Ecto neural progenitor cell (in vitro differentiated cells): Measurements from ENCODE around the gene ATOSA.

Experiments
- DNase-seq: peaks from one replicate; pipeline ENCODE4 v3.0.0-alpha.2; 2018; ENCODE audit warnings: low spot score

The ATOSA gene

GRCh38 chr15:52682200-52682599, 3.0 kb upstream of the ATOSA start:
- DNase-seq, result no peak

- no peak for DNase-seq
Measured at GRCh38 chr15:52681441-52681840, 2.3 kb upstream of the ATOSA start.

- no peak for DNase-seq
Measured at GRCh38 chr15:52680761-52681160, 1.6 kb upstream of the ATOSA start.

- no peak for DNase-seq
Measured at GRCh38 chr15:52680041-52680391, 828 bp upstream of the ATOSA start.

GRCh38 chr15:52678468-52679231, 538 bp downstream of the ATOSA start:
- peak; percentile 81 for DNase-seq

GRCh38 chr15:52677593-52678467, 1.4 kb downstream of the ATOSA start:
- peak; percentile 59 for DNase-seq

DNA sequence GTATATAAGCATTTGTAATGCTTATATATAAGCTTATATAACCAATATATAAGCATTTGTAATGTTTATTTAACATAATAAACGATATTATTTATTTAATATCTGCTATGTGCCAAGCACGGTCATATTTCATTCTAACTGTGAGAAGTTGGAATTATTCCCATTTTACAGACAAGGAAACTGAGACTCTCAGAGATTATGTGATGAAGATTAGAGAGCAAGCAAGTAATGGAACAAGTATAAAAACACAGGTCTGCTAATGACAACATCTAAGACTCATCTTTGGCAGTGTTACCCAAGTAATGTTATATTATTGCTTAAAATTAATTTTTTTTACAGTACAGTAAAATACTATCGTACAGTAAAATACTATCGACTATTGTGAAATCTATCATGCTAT, 4.4 kb downstream of the ATOSA start:
- DNase-seq, result no peak

GRCh38 chr15:52673734-52674133, 5.5 kb downstream of the ATOSA start:
- no peak for DNase-seq

DNA sequence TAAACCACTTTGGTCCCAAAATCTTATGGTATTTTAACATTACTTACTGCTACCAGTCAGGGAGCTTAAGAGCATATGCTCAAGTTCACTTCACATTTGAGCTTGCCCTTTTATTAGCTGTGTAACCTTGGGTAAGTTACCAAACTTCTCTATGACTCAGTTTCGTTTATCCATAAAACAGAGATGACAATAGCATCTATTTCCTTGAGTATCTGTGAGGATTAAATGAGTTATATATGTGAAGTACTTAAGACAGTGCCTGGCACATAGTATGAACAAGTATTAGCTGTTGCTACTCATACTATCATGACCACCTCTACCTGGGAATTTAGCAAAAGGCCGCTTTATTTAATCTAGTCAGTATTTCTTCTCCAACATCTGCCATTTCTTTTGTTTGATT, 5.9 kb downstream of the ATOSA start:
- no peak for DNase-seq

- no peak for DNase-seq
Measured at GRCh38 chr15:52672661-52673060, 6.5 kb downstream of the ATOSA start.

GRCh38 chr15:52670087-52670486, 9.1 kb downstream of the ATOSA start:
- DNase-seq, result no peak

- DNase-seq, result no peak
Measured at GRCh38 chr15:52668133-52668532, 11.1 kb downstream of the ATOSA start.

DNA sequence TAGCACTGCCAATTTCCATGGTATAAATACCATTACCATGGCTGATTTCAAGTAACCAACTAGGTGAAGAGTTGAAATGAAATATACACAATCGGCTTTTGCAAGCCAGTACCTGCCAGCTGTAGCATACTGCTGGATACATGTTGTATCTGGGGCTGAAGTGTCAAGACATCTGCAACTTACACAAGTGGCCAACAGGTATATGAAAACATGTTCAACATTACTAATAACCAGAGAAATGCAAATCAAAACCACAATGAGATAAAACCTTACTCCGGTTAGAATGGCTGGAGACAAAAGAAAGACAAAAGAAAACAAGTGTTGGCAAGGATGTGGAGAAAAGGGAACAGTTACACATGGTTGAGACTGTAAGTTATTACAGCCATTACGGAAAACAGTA, 11.6 kb downstream of the ATOSA start:
- no peak for DNase-seq

GRCh38 chr15:52663536-52664294, 15.5 kb downstream of the ATOSA start:
- no peak for DNase-seq

DNA sequence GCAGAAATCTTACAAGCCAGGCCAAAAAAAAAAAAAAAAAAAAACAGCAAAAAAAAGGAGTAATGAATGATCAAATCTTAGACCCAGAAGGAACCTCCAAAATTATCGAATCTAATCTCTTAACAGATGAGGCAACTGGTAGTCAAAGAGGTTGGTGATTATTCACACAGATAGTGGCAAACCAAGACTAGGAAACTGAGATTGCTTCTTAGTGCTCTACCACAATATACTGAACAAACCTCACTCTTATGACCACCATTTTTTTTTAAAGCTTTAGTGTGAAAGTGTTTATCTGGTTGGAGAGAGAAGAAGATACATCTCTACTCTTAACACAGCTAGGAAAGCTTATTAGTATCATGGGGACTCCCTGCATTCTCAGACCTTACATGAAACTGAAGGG, 17.3 kb downstream of the ATOSA start:
- no peak for DNase-seq

DNA sequence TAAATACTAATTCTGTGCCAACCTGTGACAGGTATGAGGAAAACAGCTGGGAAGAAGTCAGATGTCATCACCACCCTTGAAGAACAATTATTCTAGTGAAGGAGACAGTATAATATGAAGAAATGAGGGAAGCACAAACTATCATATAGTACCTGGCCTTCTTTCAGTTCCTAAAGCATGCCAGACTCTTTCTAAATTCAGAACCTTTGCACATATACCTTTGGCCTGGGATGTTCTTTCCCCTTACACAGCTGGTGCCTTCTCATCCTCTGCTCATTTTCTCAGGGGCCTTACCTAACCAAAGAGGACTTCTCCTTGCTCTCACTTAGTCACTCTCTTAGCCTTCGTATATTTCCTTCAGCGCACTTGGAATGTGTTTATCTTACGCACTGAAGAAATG, 19.0 kb downstream of the ATOSA start:
- DNase-seq, result no peak

DNA sequence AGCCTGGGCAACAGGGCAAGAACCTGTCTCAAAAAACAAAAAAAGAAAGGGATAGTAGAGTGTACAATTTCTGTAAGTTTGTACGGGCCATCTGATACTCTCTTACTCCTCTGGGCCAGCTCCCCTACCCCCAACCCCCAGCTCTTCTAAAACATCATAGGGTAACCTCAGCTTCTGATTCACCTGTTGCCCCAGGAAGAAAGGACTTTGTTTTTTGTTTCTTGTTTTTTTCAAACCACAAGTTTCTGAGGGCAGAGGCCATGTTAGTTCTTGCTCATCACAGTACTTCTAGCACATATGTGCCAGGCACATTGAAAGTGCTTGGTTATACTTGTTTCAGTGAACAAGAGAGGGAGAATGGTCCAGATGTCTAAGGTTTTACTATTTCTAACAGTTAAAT, 20.2 kb downstream of the ATOSA start:
- DNase-seq, result no peak

GRCh38 chr15:52657338-52657737, 21.9 kb downstream of the ATOSA start:
- DNase-seq, result no peak

- DNase-seq, result no peak
Measured at GRCh38 chr15:52656412-52656811, 22.8 kb downstream of the ATOSA start.

- no peak for DNase-seq
Measured at GRCh38 chr15:52653431-52653964, 25.7 kb downstream of the ATOSA start.

GRCh38 chr15:52652984-52653383, 26.2 kb downstream of the ATOSA start:
- no peak for DNase-seq

- DNase-seq, result no peak
Measured at GRCh38 chr15:52652286-52652685, 26.9 kb downstream of the ATOSA start.
